ENCODE measurements around the gene RAPGEF6.

GRCh38 chr5:131634666-131634995 lies 398 bp downstream of the RAPGEF6 start:
- TF ChIP-seq CTCF (conservative IDR thresholded peaks at IDR 0.05; ENCODE audit: low read depth, low read length) (no peak), EZH2 (IDR thresholded peaks at IDR 0.05; ENCODE audit: low read length, unreplicated experiment) (no peak)
